Activated T-helper 1 cell treated with anti-CD3 and anti-CD28 coated beads, Interleukin-12 subunit alpha, Interleukin-12 subunit beta, Interleukin-2, Interleukin-4 antibody, amounts not matched to agents 30 ng/mL and 10 ng/mL and 1 ng/mL, durations not matched to agents 14 hours and 24 hours and 36 hours (primary cell): ENCODE data around the gene LPAR1. TPM values are rescaled to one million over a fixed set of nuclear protein-coding genes. Genes with fewer than 3 reads are reported as not detected.

Source experiments
- DNase-seq: peaks from one replicate; pipeline ENCODE4 v3.0.0; 2021; ENCODE audit warnings: low spot score
- H3K27ac Mint-ChIP-seq: one replicate; pipeline ENCODE4 v1.8.0; 2021; ENCODE audit warnings: mild to moderate bottlenecking, mixed read lengths
- H3K27me3 Mint-ChIP-seq: one replicate; pipeline ENCODE4 v1.8.0; 2022; ENCODE audit warnings: mild to moderate bottlenecking, moderate library complexity, mixed read lengths; ENCODE audit not compliant: insufficient read depth
- H3K36me3 Mint-ChIP-seq: one replicate; pipeline ENCODE4 v1.8.0; 2021; ENCODE audit warnings: low read depth, mixed read lengths
- H3K4me1 Mint-ChIP-seq: one replicate; pipeline ENCODE4 v1.8.0; 2021; ENCODE audit warnings: low read depth, mixed read lengths
- H3K4me3 Mint-ChIP-seq: one replicate; pipeline ENCODE4 v1.8.0; 2021; ENCODE audit warnings: mild to moderate bottlenecking, moderate library complexity, mixed read lengths
- H3K9me3 Mint-ChIP-seq: one replicate; pipeline ENCODE4 v1.8.0; 2021; ENCODE audit warnings: mixed read lengths
- intact Hi-C: fragments of 100-400 bp; cut with micrococcal nuclease; formaldehyde crosslinking; loops from one replicate; pipeline ENCODE4 v1.15.1; 2024
- total RNA-seq: library from RNA; stranded (reverse); gene quantifications from 2 replicates; pipeline ENCODE4 v1.2.3, GENCODE V29; 2022

LPAR1 gene
- total RNA-seq, 1 donor from 2014 or later: not detected

GRCh38 chr9:111008158-111009075 is 29.9 kb downstream of the LPAR1 start:
- H3K27ac Mint-ChIP-seq: no peak overlapping the region
- H3K9me3 Mint-ChIP-seq: no peaks in the 10 kb centered on the region
- no peaks in the 10 kb centered on the region for H3K4me1 Mint-ChIP-seq
- DNase-seq: no peak
- intact Hi-C loops: no loop called here
- H3K27me3 Mint-ChIP-seq: no peaks in the 10 kb centered on the region
- no peaks in the 10 kb centered on the region for H3K36me3 Mint-ChIP-seq
- no peak overlapping the region for H3K4me3 Mint-ChIP-seq

- no peaks in the 10 kb centered on the region for H3K9me3 Mint-ChIP-seq
- no peaks in the 10 kb centered on the region for H3K27me3 Mint-ChIP-seq
- H3K36me3 Mint-ChIP-seq: no peaks in the 10 kb centered on the region
- DNase-seq: no peak
- no peak overlapping the region for H3K27ac Mint-ChIP-seq
- H3K4me1 Mint-ChIP-seq: no peaks in the 10 kb centered on the region
- H3K4me3 Mint-ChIP-seq: no peak overlapping the region
- intact Hi-C loops: no loop called here
These were observed 32.4 kb downstream of the LPAR1 start for GRCh38 chr9:111005746-111006470.

- no peaks in the 10 kb centered on the region for H3K4me1 Mint-ChIP-seq
- no peak overlapping the region for H3K4me3 Mint-ChIP-seq
- H3K27ac Mint-ChIP-seq: no peak overlapping the region
- DNase-seq: no peak
- H3K36me3 Mint-ChIP-seq: no peaks in the 10 kb centered on the region
- no peaks in the 10 kb centered on the region for H3K9me3 Mint-ChIP-seq
- H3K27me3 Mint-ChIP-seq: no peaks in the 10 kb centered on the region
- intact Hi-C loops: no loop called here
These were observed 33.3 kb downstream of the LPAR1 start for GRCh38 chr9:111004936-111005335.

GRCh38 chr9:111003182-111003581 is 35.1 kb downstream of the LPAR1 start:
- no peaks in the 10 kb centered on the region for H3K36me3 Mint-ChIP-seq
- intact Hi-C loops: no loop called here
- no peaks in the 10 kb centered on the region for H3K27me3 Mint-ChIP-seq
- H3K4me3 Mint-ChIP-seq: no peak overlapping the region
- H3K27ac Mint-ChIP-seq: no peak overlapping the region
- H3K9me3 Mint-ChIP-seq: no peaks in the 10 kb centered on the region
- DNase-seq: no peak
- no peaks in the 10 kb centered on the region for H3K4me1 Mint-ChIP-seq

- Mint-ChIP-seq H3K4me1 (no peaks in the 10 kb centered on the region), H3K27me3 (no peaks in the 10 kb centered on the region), H3K36me3 (no peaks in the 10 kb centered on the region), H3K27ac (no peak overlapping the region), H3K4me3 (no peak overlapping the region), H3K9me3 (no peaks in the 10 kb centered on the region)
- no peak for DNase-seq
- intact Hi-C loops: no loop called here
These were observed 36.7 kb downstream of the LPAR1 start for GRCh38 chr9:111001526-111001925.

- H3K27ac Mint-ChIP-seq: no peak overlapping the region
- no peak overlapping the region for H3K4me3 Mint-ChIP-seq
- no peaks in the 10 kb centered on the region for H3K4me1 Mint-ChIP-seq
- H3K36me3 Mint-ChIP-seq: no peaks in the 10 kb centered on the region
- intact Hi-C loops: no loop called here
- H3K27me3 Mint-ChIP-seq: no peaks in the 10 kb centered on the region
- no peaks in the 10 kb centered on the region for H3K9me3 Mint-ChIP-seq
- no peak for DNase-seq
These were observed 38.1 kb downstream of the LPAR1 start for GRCh38 chr9:111000202-111000601.

GRCh38 chr9:110999379-110999778 is 38.9 kb downstream of the LPAR1 start:
- intact Hi-C loops: no loop called here
- no peaks in the 10 kb centered on the region for H3K36me3 Mint-ChIP-seq
- no peak for DNase-seq
- H3K4me1 Mint-ChIP-seq: no peaks in the 10 kb centered on the region
- H3K9me3 Mint-ChIP-seq: no peaks in the 10 kb centered on the region
- H3K27me3 Mint-ChIP-seq: no peaks in the 10 kb centered on the region
- no peak overlapping the region for H3K4me3 Mint-ChIP-seq
- H3K27ac Mint-ChIP-seq: no peak overlapping the region

GRCh38 chr9:110997847-110998246 is 40.4 kb downstream of the LPAR1 start:
- H3K27me3 Mint-ChIP-seq: no peaks in the 10 kb centered on the region
- intact Hi-C loops: no loop called here
- no peak for DNase-seq
- no peaks in the 10 kb centered on the region for H3K4me1 Mint-ChIP-seq
- H3K27ac Mint-ChIP-seq: no peak overlapping the region
- H3K9me3 Mint-ChIP-seq: no peaks in the 10 kb centered on the region
- H3K4me3 Mint-ChIP-seq: no peak overlapping the region
- H3K36me3 Mint-ChIP-seq: no peaks in the 10 kb centered on the region

- no peaks in the 10 kb centered on the region for H3K27me3 Mint-ChIP-seq
- H3K9me3 Mint-ChIP-seq: no peaks in the 10 kb centered on the region
- intact Hi-C loops: no loop called here
- no peaks in the 10 kb centered on the region for H3K4me1 Mint-ChIP-seq
- no peak for DNase-seq
- no peak overlapping the region for H3K4me3 Mint-ChIP-seq
- no peak overlapping the region for H3K27ac Mint-ChIP-seq
- H3K36me3 Mint-ChIP-seq: no peaks in the 10 kb centered on the region
These were observed 41.6 kb downstream of the LPAR1 start for GRCh38 chr9:110996436-110997220.

GRCh38 chr9:110995420-110996340 is 42.6 kb downstream of the LPAR1 start:
- Mint-ChIP-seq H3K36me3 (no peaks in the 10 kb centered on the region), H3K4me3 (no peak overlapping the region), H3K27me3 (no peaks in the 10 kb centered on the region), H3K9me3 (no peaks in the 10 kb centered on the region), H3K4me1 (no peaks in the 10 kb centered on the region), H3K27ac (no peak overlapping the region)
- DNase-seq: no peak
- intact Hi-C loops: no loop called here

GRCh38 chr9:110994771-110995241 is 43.5 kb downstream of the LPAR1 start:
- H3K27ac Mint-ChIP-seq: no peak overlapping the region

GRCh38 chr9:110990481-110990880 is 47.8 kb downstream of the LPAR1 start:
- H3K4me1 Mint-ChIP-seq: no peaks in the 10 kb centered on the region
- H3K4me3 Mint-ChIP-seq: no peak overlapping the region
- DNase-seq: no peak
- no peaks in the 10 kb centered on the region for H3K9me3 Mint-ChIP-seq
- H3K36me3 Mint-ChIP-seq: no peaks in the 10 kb centered on the region
- no peaks in the 10 kb centered on the region for H3K27me3 Mint-ChIP-seq
- intact Hi-C loops: no loop called here
- H3K27ac Mint-ChIP-seq: no peak overlapping the region

More at GRCh38 chr9:110994771-110995241, 43.5 kb downstream of the LPAR1 start:
- no peak for DNase-seq
- Mint-ChIP-seq H3K36me3 (no peaks in the 10 kb centered on the region), H3K4me1 (no peaks in the 10 kb centered on the region), H3K9me3 (no peaks in the 10 kb centered on the region), H3K4me3 (no peak overlapping the region), H3K27me3 (no peaks in the 10 kb centered on the region)
- intact Hi-C loops: no loop called here
